Keratinocyte (primary cell): ENCODE measurements around the gene TUBB2B.

Experiments
- CTCF ChIP-seq, 3 experiments: IDR thresholded peaks in 1 of 3; conservative IDR thresholded peaks in 1 of 3; optimal IDR thresholded peaks in 1 of 3; 2 replicates in 2 of 3; 3 replicates in 1 of 3; pipeline versions ENCODE3 to v1.5.1; 2011; ENCODE audit warnings: low read length in 3 of 3, mild to moderate bottlenecking in 3 of 3, moderate library complexity in 2 of 3, control low read depth in 1 of 3, inconsistent platforms in 1 of 3; ENCODE audit not compliant: insufficient read depth in 2 of 3; ENCODE audit errors: extremely low read depth in 1 of 3
- EZH2 ChIP-seq: IDR thresholded peaks from one replicate; pipeline ENCODE4 v1.6.1; 2012; ENCODE audit warnings: inconsistent platforms, mild to moderate bottlenecking, low read length, moderate library complexity

DNA sequence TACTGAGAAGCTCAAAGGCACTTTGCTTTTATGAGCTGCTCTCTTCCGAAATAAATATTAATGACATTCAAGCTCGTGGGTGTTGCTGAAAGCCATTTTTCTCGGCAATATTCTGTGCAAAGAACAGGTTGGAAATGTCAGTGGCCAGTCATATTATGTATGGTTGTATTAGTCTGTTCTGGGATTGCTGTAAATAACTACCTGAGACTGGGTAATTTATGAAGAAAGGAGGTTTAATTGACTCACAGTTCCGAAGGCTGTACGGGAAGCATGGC, 32.1 kb downstream of the TUBB2B start:
- TF ChIP-seq CTCF (optimal IDR thresholded peaks at IDR 0.05 in 1 of 3, IDR thresholded peaks at IDR 0.05 in 1 of 3, conservative IDR thresholded peaks at IDR 0.05 in 1 of 3; ENCODE audit: extremely low read depth in 1 of 3, insufficient read depth in 2 of 3, low read length in 3 of 3), result no peak
- no peak for TF ChIP-seq EZH2
